ENCODE results near the gene IRAK1.

IRAK1 gene

GRCh38 chrX:154040307-154040756 is 20.6 kb upstream of the IRAK1 start:
- Histone ChIP-seq H3K79me2 (ENCODE audit: insufficient read depth, low read depth) (no peaks in the 10 kb centered on the region), H2AFZ (ENCODE audit: low read depth) (no peak overlapping the region), H3K4me1 (ENCODE audit: low read depth, poor library complexity, severe bottlenecking) (peaks cover 8% of the 10 kb centered on the region), H3K9ac (no peak overlapping the region), H3K27ac (no peak overlapping the region), H4K20me1 (ENCODE audit: insufficient read depth) (no peaks in the 10 kb centered on the region), H3K36me3 (ENCODE audit: insufficient read depth) (no peaks in the 10 kb centered on the region), H3K4me2 (no peak overlapping the region), H3K27me3 (ENCODE audit: insufficient read depth, low read depth) (no peaks in the 10 kb centered on the region), H3K4me3 (IDR thresholded peaks at IDR 0.05; ENCODE audit: insufficient read depth, low read depth, low read length) (no peak overlapping the region)
- TF ChIP-seq CTCF (conservative IDR thresholded peaks at IDR 0.05; ENCODE audit: low read depth, low read length), result no peak

- H3K79me2 ChIP-seq (ENCODE audit: insufficient read depth, low read depth), result no peaks in the 10 kb centered on the region; the same call in 1 of the 2 replicates
- no peak overlapping the region for H3K4me3 ChIP-seq (IDR thresholded peaks at IDR 0.05; ENCODE audit: insufficient read depth, low read depth, low read length)
- no peak for TF ChIP-seq CTCF (conservative IDR thresholded peaks at IDR 0.05; ENCODE audit: low read depth, low read length)
- H3K9ac ChIP-seq, result no peak overlapping the region
- no peak overlapping the region for H3K4me2 ChIP-seq
- H3K4me1 ChIP-seq (ENCODE audit: low read depth, poor library complexity, severe bottlenecking), result peaks cover 8% of the 10 kb centered on the region
- no peak overlapping the region for H2AFZ ChIP-seq (ENCODE audit: low read depth)
- H3K27ac ChIP-seq, result no peak overlapping the region
- H4K20me1 ChIP-seq (ENCODE audit: insufficient read depth), result no peaks in the 10 kb centered on the region
- H3K36me3 ChIP-seq (ENCODE audit: insufficient read depth), result no peaks in the 10 kb centered on the region
- no peaks in the 10 kb centered on the region for H3K27me3 ChIP-seq (ENCODE audit: insufficient read depth, low read depth)
Observed at GRCh38 chrX:154039577-154039976, 19.9 kb upstream of the IRAK1 start.

GRCh38 chrX:154038656-154039055 is 19.0 kb upstream of the IRAK1 start:
- Histone ChIP-seq H3K4me1 (ENCODE audit: low read depth, poor library complexity, severe bottlenecking) (peaks cover 8% of the 10 kb centered on the region), H3K79me2 (ENCODE audit: insufficient read depth, low read depth) (no peaks in the 10 kb centered on the region; the same call in 1 of the 2 replicates), H3K36me3 (ENCODE audit: insufficient read depth) (no peaks in the 10 kb centered on the region), H3K4me3 (IDR thresholded peaks at IDR 0.05; ENCODE audit: insufficient read depth, low read depth, low read length) (no peak overlapping the region), H3K4me2 (no peak overlapping the region), H3K27ac (no peak overlapping the region), H2AFZ (ENCODE audit: low read depth) (no peak overlapping the region), H3K9ac (no peak overlapping the region), H3K27me3 (ENCODE audit: insufficient read depth, low read depth) (no peaks in the 10 kb centered on the region), H4K20me1 (ENCODE audit: insufficient read depth) (no peaks in the 10 kb centered on the region)
- TF ChIP-seq CTCF (conservative IDR thresholded peaks at IDR 0.05; ENCODE audit: low read depth, low read length), result no peak

- H2AFZ ChIP-seq (ENCODE audit: low read depth), result no peak overlapping the region
- H3K4me2 ChIP-seq, result no peak overlapping the region
- no peak overlapping the region for H3K27ac ChIP-seq
- no peaks in the 10 kb centered on the region for H3K27me3 ChIP-seq (ENCODE audit: insufficient read depth, low read depth)
- TF ChIP-seq CTCF (conservative IDR thresholded peaks at IDR 0.05; ENCODE audit: low read depth, low read length), result no peak
- H3K9ac ChIP-seq, result no peak overlapping the region
- no peaks in the 10 kb centered on the region for H3K36me3 ChIP-seq (ENCODE audit: insufficient read depth)
- no peak overlapping the region for H3K4me3 ChIP-seq (IDR thresholded peaks at IDR 0.05; ENCODE audit: insufficient read depth, low read depth, low read length)
- no peaks in the 10 kb centered on the region; the same call in 1 of the 2 replicates for H3K79me2 ChIP-seq (ENCODE audit: insufficient read depth, low read depth)
- peaks cover 8% of the 10 kb centered on the region for H3K4me1 ChIP-seq (ENCODE audit: low read depth, poor library complexity, severe bottlenecking)
- no peaks in the 10 kb centered on the region for H4K20me1 ChIP-seq (ENCODE audit: insufficient read depth)
Observed at GRCh38 chrX:154037754-154038153, 18.1 kb upstream of the IRAK1 start.
